Transverse colon (tissue), 4 donors: Measurements from ENCODE around the gene CAPN7.

Experiments
- CTCF ChIP-seq, 5 experiments: fragments of 200-600 bp in 3 of 5; fragments of 450-650 bp in 2 of 5; sonication (generic) in 3 of 5; IDR thresholded peaks; 1 replicate in 2 of 5; 2 replicates in 3 of 5; pipeline ENCODE4 v1.5.1; 2016 to 2017; ENCODE audit warnings: antibody characterized with exemption in 5 of 5, inconsistent platforms in 3 of 5, mild to moderate bottlenecking in 2 of 5, moderate library complexity in 1 of 5
- EP300 ChIP-seq: sonication (generic); formaldehyde crosslinking; IDR thresholded peaks from one replicate; pipeline ENCODE4 v1.6.1; 2017; ENCODE audit warnings: antibody characterized with exemption, low read depth
- POLR2AphosphoS5 ChIP-seq, 3 donors: sonication (generic); formaldehyde crosslinking; IDR thresholded peaks; one replicate each; pipeline ENCODE4 v1.6.1; 2016; ENCODE audit warnings: antibody characterized with exemption in 3 of 3

- TF ChIP-seq CTCF (IDR thresholded peaks at IDR 0.05) = no peak
- no peak for TF ChIP-seq EP300
- TF ChIP-seq POLR2AphosphoS5 (IDR thresholded peaks at IDR 0.05) = no peak
Observed at GRCh38 chr3:15216501-15216900, 10.5 kb downstream of the CAPN7 start.
